ENCODE results near the gene NCAPD3. TPM values are rescaled to one million over a fixed set of nuclear protein-coding genes. Genes with fewer than 3 reads are reported as not detected.

NCAPD3 gene
- total and polyA plus RNA-seq, 2 donors (not counting 3 experiments of a cell fraction or from before 2014, with no cell fraction given), result 22.6 to 43.8 TPM

- dilution Hi-C loops (cut with MboI; ENCODE audit: extremely low pct_ligation_motif_present, low sequenced_read_pairs), result no loop called here
- no peaks in the 10 kb centered on the region for H3K36me3 ChIP-seq (ENCODE audit: control insufficient read depth in 2 of 2, extremely low read depth in 1 of 2, insufficient read depth in 2 of 2, low read length in 2 of 2)
- intact Hi-C loops (cut with micrococcal nuclease), result loop anchor here (1.0 kb wide), 1 partner anchor 18 kb away; no protein-coding TSS in a partner anchor
Observed at GRCh38 chr11:134272381-134273316, 48.9 kb upstream of the NCAPD3 start.

More at GRCh38 chr11:134272381-134273316, 48.9 kb upstream of the NCAPD3 start:
- CTCF ChIA-PET, result interaction anchor here (1.6 to 1.9 kb wide), 2 partner anchors 10 to 11 kb away, joined by 4 to 6 read pairs; no protein-coding TSS in a partner anchor
- Histone ChIP-seq H3K79me2 (ENCODE audit: control insufficient read depth, insufficient read depth, low read length) (no peaks in the 10 kb centered on the region), H3K4me1 (ENCODE audit: control insufficient read depth, extremely low read depth, insufficient read depth, low read length) (peaks cover 2% of the 10 kb centered on the region), H3K9ac (replicated peaks; ENCODE audit: extremely low read depth, insufficient read depth, low read length) (no peak overlapping the region), H3K4me2 (ENCODE audit: insufficient read depth, low read length) (no peak overlapping the region), H3K9me3 (replicated peaks; ENCODE audit: control insufficient read depth, insufficient read depth, low read length) (no peaks in the 10 kb centered on the region), H3K9me1 (replicated peaks; ENCODE audit: control insufficient read depth, extremely low read depth, insufficient read depth, low read length) (no peaks in the 10 kb centered on the region), H3K27me3 (ENCODE audit: control insufficient read depth in 2 of 2, insufficient read depth in 2 of 2, low read length in 2 of 2) (peaks cover 42 to 56% of the 10 kb centered on the region in 2 experiments), H3K27ac (ENCODE audit: insufficient read depth, low read depth, low read length) (no peak overlapping the region), H2AFZ (ENCODE audit: low read depth, low read length) (no peak overlapping the region), H3K4me3 (replicated peaks in 1 of 3; ENCODE audit: insufficient read depth in 1 of 3, low read depth in 1 of 3, low read length in 3 of 3) (no peak overlapping the region), H4K20me1 (replicated peaks; ENCODE audit: control insufficient read depth, extremely low read depth, insufficient read depth, low read length) (no peaks in the 10 kb centered on the region)
- no peak for DNase-seq (ENCODE audit: low read depth, low spot score)
- TF ChIP-seq POLR2A (IDR thresholded peaks at IDR 0.05; ENCODE audit: low read depth, low read length) (no peak), CTCF (IDR thresholded peaks at IDR 0.05; ENCODE audit: extremely low read depth in 1 of 2, insufficient read depth in 1 of 2, low read depth in 1 of 2, low read length in 2 of 2) (no peak)
- POLR2A ChIA-PET, result no interaction called here
- peak; percentile 12 for FAIRE-seq
- no TSS peak for BruUV-seq (replicated peaks)
